ENCODE data around the gene CDKL5. TPM values are rescaled to one million over a fixed set of nuclear protein-coding genes. Genes with fewer than 3 reads are reported as not detected.
A peak's percentile ranks its signal among the peaks of the same experiment; 100 is the strongest.
"Not testable (repeated sequence)": the region's sequence is repeated elsewhere in the genome, so short reads cannot be mapped to it uniquely, and the experiment has no call there.

CDKL5 gene
- total RNA-seq, 5 donors from 2014 or later (not counting 1 experiment from before 2014, with no cell fraction given), result 3.3 to 5.2 (median 4.1) TPM

- POLR2A ChIA-PET, result interaction anchor here in 1 of 2 donors (0.5 kb wide), 1 partner anchor 758 kb away, joined by 5 read pairs; no protein-coding TSS in a partner anchor
- WGBS (ENCODE audit: insufficient coverage), result 0% methylated on average over 38 of the region's 40 CpGs
- H3K27ac Mint-ChIP-seq, result peak overlapping the region in 1 of 2 donors; percentile 68
Observed at GRCh38 chrX:18426004-18426320, 554 bp downstream of the CDKL5 start.

GRCh38 chrX:18428006-18428405 is 2.6 kb downstream of the CDKL5 start:
- Mint-ChIP-seq H3K27me3 (peaks cover 0 to 12% of the 10 kb centered on the region in 2 donors), H3K27ac (no peak overlapping the region), H3K4me3 (no peak overlapping the region), H3K4me1 (peaks cover 6 to 12% (median 11%) of the 10 kb centered on the region in 3 donors), H3K9me3 (no peaks in the 10 kb centered on the region), H3K36me3 (no peaks in the 10 kb centered on the region)
- no peaks in the 10 kb centered on the region for H3K36me3 ChIP-seq (ENCODE audit: control insufficient read depth in 2 of 2, extremely low read depth in 1 of 2, insufficient read depth in 1 of 2, low read length in 1 of 2)
- H3K27ac ChIP-seq (ENCODE audit: low read length), result no peak overlapping the region
- DNase-seq (no peak), ATAC-seq (replicated peaks in 1 of 4) (no peak)
- CTCF ChIA-PET, result no interaction called here
- H3K9me3 ChIP-seq, result no peaks in the 10 kb centered on the region
- POLR2A ChIA-PET, result interaction anchor here in 1 of 2 donors (0.6 kb wide), 2 partner anchors 32 to 1705 kb away, joined by 7 to 11 read pairs; no protein-coding TSS in a partner anchor
- H3K4me1 ChIP-seq (ENCODE audit: control insufficient read depth in 1 of 2, extremely low read depth in 1 of 2, insufficient read depth in 2 of 2, low read length in 2 of 2), result peaks cover 3 to 4% of the 10 kb centered on the region in 2 experiments
- H3K27me3 ChIP-seq (replicated peaks in 1 of 2; ENCODE audit: control insufficient read depth in 2 of 2, extremely low read depth in 1 of 2, insufficient read depth in 2 of 2, low read length in 1 of 2), result no peaks in the 10 kb centered on the region
- H3K4me3 ChIP-seq (ENCODE audit: control insufficient read depth in 1 of 2, extremely low read depth in 1 of 2, low read length in 1 of 2), result no peak overlapping the region
- 90% methylated on average over 2 of the region's 5 CpGs for WGBS (ENCODE audit: insufficient coverage)

More at GRCh38 chrX:18426004-18426320, 554 bp downstream of the CDKL5 start:
- ATAC-seq (replicated peaks in 1 of 4), result peak in 1 of 4 experiments; percentile 1
- no peaks in the 10 kb centered on the region for H3K9me3 Mint-ChIP-seq
- no peaks in the 10 kb centered on the region for H3K36me3 Mint-ChIP-seq
- Histone ChIP-seq H3K4me1 (ENCODE audit: control insufficient read depth in 1 of 2, extremely low read depth in 1 of 2, insufficient read depth in 2 of 2, low read length in 2 of 2) (peaks cover 3 to 4% of the 10 kb centered on the region in 2 experiments), H3K27ac (ENCODE audit: low read length) (no peak overlapping the region), H3K36me3 (ENCODE audit: control insufficient read depth in 2 of 2, extremely low read depth in 1 of 2, insufficient read depth in 1 of 2, low read length in 1 of 2) (no peaks in the 10 kb centered on the region), H3K4me3 (ENCODE audit: control insufficient read depth in 1 of 2, extremely low read depth in 1 of 2, low read length in 1 of 2) (peak overlapping the region; percentile 62 to 93), H3K9me3 (no peaks in the 10 kb centered on the region), H3K27me3 (replicated peaks in 1 of 2; ENCODE audit: control insufficient read depth in 2 of 2, extremely low read depth in 1 of 2, insufficient read depth in 2 of 2, low read length in 1 of 2) (no peaks in the 10 kb centered on the region)
- DNase-seq, result peak in 1 of 35 experiments; percentile 1
- peaks cover 0 to 12% of the 10 kb centered on the region in 2 donors for H3K27me3 Mint-ChIP-seq
- CTCF ChIA-PET, result interaction anchor here in 1 of 2 donors (0.6 to 1.6 kb wide), 2 partner anchors 686 to 908 kb away, joined by 4 to 9 read pairs; no protein-coding TSS in a partner anchor
- H3K4me1 Mint-ChIP-seq, result peaks cover 6 to 12% (median 11%) of the 10 kb centered on the region in 3 donors
- peak overlapping the region; percentile 81 to 92 (median 82) for H3K4me3 Mint-ChIP-seq

GRCh38 chrX:18433288-18433687 is 7.9 kb downstream of the CDKL5 start:
- WGBS (ENCODE audit: insufficient coverage), result no CpG with 5 or more reads among the region's 14 CpGs
- H3K27ac ChIP-seq (ENCODE audit: low read length); H3K27ac Mint-ChIP-seq; DNase-seq; H3K4me1 ChIP-seq (ENCODE audit: control insufficient read depth in 1 of 2, extremely low read depth in 1 of 2, insufficient read depth in 2 of 2, low read length in 2 of 2); H3K27me3 Mint-ChIP-seq; ATAC-seq (replicated peaks in 1 of 4); H3K36me3 ChIP-seq (ENCODE audit: control insufficient read depth in 2 of 2, extremely low read depth in 1 of 2, insufficient read depth in 1 of 2, low read length in 1 of 2); POLR2A ChIA-PET; H3K27me3 ChIP-seq (replicated peaks in 1 of 2; ENCODE audit: control insufficient read depth in 2 of 2, extremely low read depth in 1 of 2, insufficient read depth in 2 of 2, low read length in 1 of 2); H3K4me1 Mint-ChIP-seq; H3K9me3 ChIP-seq; H3K4me3 Mint-ChIP-seq; H3K36me3 Mint-ChIP-seq; CTCF ChIA-PET; H3K4me3 ChIP-seq (ENCODE audit: control insufficient read depth in 1 of 2, extremely low read depth in 1 of 2, low read length in 1 of 2); H3K9me3 Mint-ChIP-seq: not testable (repeated sequence)

- H3K27me3 ChIP-seq (replicated peaks in 1 of 2; ENCODE audit: control insufficient read depth in 2 of 2, extremely low read depth in 1 of 2, insufficient read depth in 2 of 2, low read length in 1 of 2), result no peaks in the 10 kb centered on the region
- no peak overlapping the region for H3K4me3 Mint-ChIP-seq
- no peak for DNase-seq
- no peaks in the 10 kb centered on the region for H3K36me3 ChIP-seq (ENCODE audit: control insufficient read depth in 2 of 2, extremely low read depth in 1 of 2, insufficient read depth in 1 of 2, low read length in 1 of 2)
- ChIA-PET POLR2A (no interaction called here), CTCF (no interaction called here)
- no peaks in the 10 kb centered on the region for H3K9me3 Mint-ChIP-seq
- WGBS (ENCODE audit: insufficient coverage), result no CpG with 5 or more reads among the region's 2 CpGs
- H3K27ac Mint-ChIP-seq, result no peak overlapping the region
- H3K36me3 Mint-ChIP-seq, result peaks cover 3% of the 10 kb centered on the region
- no peaks in the 10 kb centered on the region for H3K9me3 ChIP-seq
- no peak for ATAC-seq (replicated peaks in 1 of 4)
- no peaks in the 10 kb centered on the region for H3K27me3 Mint-ChIP-seq
- H3K4me1 ChIP-seq (ENCODE audit: control insufficient read depth in 1 of 2, extremely low read depth in 1 of 2, insufficient read depth in 2 of 2, low read length in 2 of 2), result no peaks in the 10 kb centered on the region
- no peak overlapping the region for H3K27ac ChIP-seq (ENCODE audit: low read length)
- H3K4me1 Mint-ChIP-seq, result peaks cover 0 to 5% (median 4%) of the 10 kb centered on the region in 3 donors
- no peak overlapping the region for H3K4me3 ChIP-seq (ENCODE audit: control insufficient read depth in 1 of 2, extremely low read depth in 1 of 2, low read length in 1 of 2)
Observed at GRCh38 chrX:18434896-18435295, 9.5 kb downstream of the CDKL5 start.

GRCh38 chrX:18436017-18436416 is 10.6 kb downstream of the CDKL5 start:
- 0% methylated on average over 1 of the region's 1 CpG for WGBS (ENCODE audit: insufficient coverage)
- H3K27me3 Mint-ChIP-seq, result no peaks in the 10 kb centered on the region
- ATAC-seq (replicated peaks in 1 of 4) (no peak), DNase-seq (no peak)
- peaks cover 3% of the 10 kb centered on the region for H3K36me3 Mint-ChIP-seq
- POLR2A ChIA-PET, result no interaction called here
- H3K4me3 ChIP-seq (ENCODE audit: control insufficient read depth in 1 of 2, extremely low read depth in 1 of 2, low read length in 1 of 2), result no peak overlapping the region
- no peaks in the 10 kb centered on the region for H3K9me3 ChIP-seq
- CTCF ChIA-PET, result no interaction called here
- peaks cover 0 to 5% (median 4%) of the 10 kb centered on the region in 3 donors for H3K4me1 Mint-ChIP-seq
- no peaks in the 10 kb centered on the region for H3K36me3 ChIP-seq (ENCODE audit: control insufficient read depth in 2 of 2, extremely low read depth in 1 of 2, insufficient read depth in 1 of 2, low read length in 1 of 2)
- no peak overlapping the region for H3K27ac Mint-ChIP-seq
- H3K27ac ChIP-seq (ENCODE audit: low read length), result no peak overlapping the region
- H3K27me3 ChIP-seq (replicated peaks in 1 of 2; ENCODE audit: control insufficient read depth in 2 of 2, extremely low read depth in 1 of 2, insufficient read depth in 2 of 2, low read length in 1 of 2), result no peaks in the 10 kb centered on the region
- H3K9me3 Mint-ChIP-seq, result no peaks in the 10 kb centered on the region
- no peak overlapping the region for H3K4me3 Mint-ChIP-seq
- no peaks in the 10 kb centered on the region for H3K4me1 ChIP-seq (ENCODE audit: control insufficient read depth in 1 of 2, extremely low read depth in 1 of 2, insufficient read depth in 2 of 2, low read length in 2 of 2)

- H3K4me1 Mint-ChIP-seq, result peaks cover 0 to 10% (median 4%) of the 10 kb centered on the region in 3 donors
Observed at GRCh38 chrX:18440835-18441234, 15.4 kb downstream of the CDKL5 start.

More at GRCh38 chrX:18440835-18441234, 15.4 kb downstream of the CDKL5 start:
- Histone ChIP-seq H3K36me3 (ENCODE audit: control insufficient read depth in 2 of 2, extremely low read depth in 1 of 2, insufficient read depth in 1 of 2, low read length in 1 of 2) (no peaks in the 10 kb centered on the region), H3K27ac (ENCODE audit: low read length) (no peak overlapping the region), H3K4me1 (ENCODE audit: control insufficient read depth in 1 of 2, extremely low read depth in 1 of 2, insufficient read depth in 2 of 2, low read length in 2 of 2) (no peaks in the 10 kb centered on the region), H3K27me3 (replicated peaks in 1 of 2; ENCODE audit: control insufficient read depth in 2 of 2, extremely low read depth in 1 of 2, insufficient read depth in 2 of 2, low read length in 1 of 2) (no peaks in the 10 kb centered on the region), H3K4me3 (ENCODE audit: control insufficient read depth in 1 of 2, extremely low read depth in 1 of 2, low read length in 1 of 2) (no peak overlapping the region), H3K9me3 (no peaks in the 10 kb centered on the region)
- ChIA-PET POLR2A (no interaction called here), CTCF (no interaction called here)
- no CpG with 5 or more reads among the region's 4 CpGs for WGBS (ENCODE audit: insufficient coverage)
- ATAC-seq (replicated peaks in 1 of 4) (no peak), DNase-seq (no peak)
- no peak overlapping the region for H3K4me3 Mint-ChIP-seq
- H3K27me3 Mint-ChIP-seq, result no peaks in the 10 kb centered on the region
- no peak overlapping the region for H3K27ac Mint-ChIP-seq
- no peaks in the 10 kb centered on the region for H3K9me3 Mint-ChIP-seq
- no peaks in the 10 kb centered on the region for H3K36me3 Mint-ChIP-seq

Measured in T-cell (primary cell).